GM12892 (cell line): Measurements from ENCODE around the gene TMEM184C.

Source experiments
- DNase-seq: peaks from one replicate; pipeline ENCODE4 v3.0.0; 2011; ENCODE audit not compliant: insufficient read length
- FAIRE-seq: peaks from 2 replicates; lab custom pipeline; 2011; peaks lifted over from hg19 to GRCh38; lab: Jason Lieb, UNC
- POLR2A ChIP-seq: IDR thresholded peaks from 2 replicates; pipeline ENCODE4 v1.6.1; 2011; ENCODE audit warnings: low read depth, low read length, control low read depth
- POLR2AphosphoS5 ChIP-seq: IDR thresholded peaks from 2 replicates; pipeline ENCODE4 v1.6.1; 2011; ENCODE audit warnings: low read depth, low read length, control low read depth
- TAF1 ChIP-seq: IDR thresholded peaks from 2 replicates; pipeline ENCODE4 v1.6.1; 2011; ENCODE audit warnings: low read depth, mild to moderate bottlenecking, control low read depth, low read length, borderline replicate concordance

TMEM184C gene

GRCh38 chr4:147635348-147635747 lies 18.2 kb downstream of the TMEM184C start:
- DNase-seq (no peak), FAIRE-seq (no peak)
- TF ChIP-seq TAF1 (no peak), POLR2A (no peak), POLR2AphosphoS5 (no peak)

- TF ChIP-seq TAF1 (no peak), POLR2A (no peak), POLR2AphosphoS5 (no peak)
- DNase-seq, result no peak
- FAIRE-seq, result no peak
Measured at GRCh38 chr4:147638365-147638764, 21.2 kb downstream of the TMEM184C start.

GRCh38 chr4:147638942-147639341 lies 21.7 kb downstream of the TMEM184C start:
- DNase-seq (no peak), FAIRE-seq (peak; percentile 56)
- no peak for TF ChIP-seq TAF1
- TF ChIP-seq POLR2AphosphoS5, result no peak
- TF ChIP-seq POLR2A, result no peak

DNA sequence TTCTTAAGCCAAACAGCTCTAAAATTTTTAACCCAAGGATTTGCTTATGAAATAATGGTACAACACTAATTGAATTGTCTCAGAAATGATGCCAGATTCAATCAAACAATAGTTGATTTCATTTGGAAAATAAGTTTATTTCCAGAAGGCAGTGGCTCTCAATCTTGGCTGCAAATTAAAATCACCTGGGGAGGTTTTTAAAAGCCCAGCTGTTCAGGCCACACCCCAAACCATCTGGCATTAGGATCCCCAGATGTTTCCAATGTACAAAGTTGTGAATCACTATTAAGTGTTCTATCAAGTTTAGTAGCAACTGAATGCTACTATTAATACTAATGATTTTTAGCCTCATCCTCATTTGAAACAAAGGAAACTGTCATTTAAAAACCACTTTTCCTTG lies 22.2 kb downstream of the TMEM184C start:
- TF ChIP-seq TAF1, result no peak
- no peak for TF ChIP-seq POLR2AphosphoS5
- TF ChIP-seq POLR2A, result no peak
- FAIRE-seq, result no peak
- DNase-seq, result no peak

DNA sequence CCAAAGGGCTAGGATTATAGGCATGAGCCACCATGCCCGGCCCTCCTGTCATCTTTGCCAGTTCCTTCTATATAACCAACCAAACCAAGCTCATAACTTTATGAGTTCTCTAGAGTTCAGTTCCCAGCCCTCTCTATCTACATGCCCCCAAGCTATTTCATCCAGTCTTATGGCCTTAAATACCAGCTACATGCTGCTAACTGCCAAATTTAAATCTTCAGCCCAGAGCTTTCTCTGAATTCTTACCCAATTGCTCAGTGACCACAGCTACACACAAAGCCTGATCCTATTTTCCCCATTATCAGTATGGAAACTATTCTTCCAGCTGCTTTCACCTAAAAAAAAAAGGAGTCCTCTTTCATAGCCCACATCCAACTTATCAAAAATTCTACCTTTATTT lies 23.1 kb downstream of the TMEM184C start:
- no peak for TF ChIP-seq TAF1
- TF ChIP-seq POLR2A, result no peak
- TF ChIP-seq POLR2AphosphoS5, result no peak
- FAIRE-seq, result no peak
- no peak for DNase-seq

DNA sequence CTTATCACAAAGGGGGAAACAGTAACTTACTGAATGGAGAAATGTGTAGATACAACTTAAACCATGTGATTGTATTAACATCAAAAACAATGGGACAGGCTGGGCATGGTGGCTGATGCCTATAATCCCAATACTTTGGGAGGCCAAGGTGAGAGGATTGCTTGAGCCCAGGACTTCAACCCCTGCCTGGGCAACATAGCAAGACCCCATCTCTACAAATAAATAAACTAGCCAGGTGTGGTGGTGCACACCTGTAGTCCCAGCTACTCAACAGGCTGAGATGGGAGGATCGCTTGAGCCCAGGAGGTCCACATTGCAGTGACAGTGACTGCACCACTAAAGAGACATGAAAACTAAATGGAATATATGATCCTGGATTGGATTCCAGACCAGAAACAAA lies 26.4 kb downstream of the TMEM184C start:
- DNase-seq, result no peak
- FAIRE-seq, result peak; percentile 9
- TF ChIP-seq TAF1, result no peak
- no peak for TF ChIP-seq POLR2A
- no peak for TF ChIP-seq POLR2AphosphoS5

DNA sequence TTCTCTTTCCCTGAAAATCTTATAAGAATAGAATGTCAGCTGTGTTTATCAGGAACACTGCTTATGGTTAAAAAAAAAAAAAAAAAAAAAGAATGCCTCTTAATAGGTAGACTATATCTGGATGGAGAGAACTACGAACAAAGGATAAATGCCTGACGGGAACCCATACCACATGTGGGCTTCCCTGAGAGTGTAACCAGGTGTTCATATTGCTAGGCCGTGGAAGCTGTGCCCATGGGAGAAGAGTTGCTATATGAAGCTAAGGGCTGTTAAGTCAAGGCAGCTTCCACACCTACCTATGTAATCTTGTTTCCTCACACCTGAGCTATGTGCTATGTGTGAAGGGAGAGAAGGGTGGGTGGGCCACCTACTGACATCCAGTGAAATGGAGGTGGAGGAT lies 27.3 kb downstream of the TMEM184C start:
- DNase-seq, result no peak
- no peak for TF ChIP-seq TAF1
- TF ChIP-seq POLR2AphosphoS5, result no peak
- TF ChIP-seq POLR2A, result no peak
- FAIRE-seq, result no peak

DNA sequence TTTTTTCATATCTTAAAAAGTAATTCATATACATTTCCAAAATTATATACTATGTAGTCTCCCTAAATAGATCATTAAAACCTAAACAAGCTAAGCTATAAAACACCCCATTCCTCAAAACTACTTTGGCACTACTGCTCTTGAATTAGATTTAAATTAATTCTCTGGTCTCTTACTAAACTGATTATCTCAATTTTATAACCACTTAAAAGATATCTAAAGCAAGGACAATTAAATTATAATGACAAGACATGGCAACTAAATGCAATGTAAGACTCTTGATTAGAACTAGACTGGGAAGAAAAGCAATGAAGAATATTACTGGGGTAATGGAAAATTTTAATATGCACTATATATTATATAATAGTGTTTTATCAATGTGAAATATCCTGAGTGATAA lies 27.9 kb downstream of the TMEM184C start:
- DNase-seq, result no peak
- FAIRE-seq, result no peak
- TF ChIP-seq TAF1 (no peak), POLR2AphosphoS5 (no peak), POLR2A (no peak)

GRCh38 chr4:147648656-147649055 lies 31.5 kb downstream of the TMEM184C start:
- FAIRE-seq, result no peak
- no peak for DNase-seq
- no peak for TF ChIP-seq TAF1
- no peak for TF ChIP-seq POLR2A
- TF ChIP-seq POLR2AphosphoS5, result no peak

DNA sequence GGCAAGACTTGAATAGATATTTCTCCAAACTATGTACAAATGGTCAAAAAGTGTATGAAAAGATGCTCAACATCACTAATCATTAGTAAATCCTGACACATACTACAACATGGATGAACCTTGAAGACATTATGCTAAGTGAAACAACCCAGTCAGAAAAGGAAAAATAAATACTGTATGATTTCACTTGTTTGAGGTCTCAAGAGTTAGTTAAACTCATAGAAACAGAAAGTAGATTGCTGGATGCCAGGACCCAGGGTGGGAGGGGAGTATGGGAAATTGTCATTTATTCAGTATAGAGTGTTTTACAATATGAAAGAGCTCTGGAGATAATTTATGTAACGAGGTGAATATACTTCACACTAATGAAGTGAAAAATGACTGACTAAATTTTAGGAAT lies 34.4 kb downstream of the TMEM184C start:
- TF ChIP-seq POLR2A (no peak), POLR2AphosphoS5 (no peak), TAF1 (no peak)
- DNase-seq, result no peak
- peak; percentile 77 for FAIRE-seq

GRCh38 chr4:147655639-147656038 lies 38.4 kb downstream of the TMEM184C start:
- DNase-seq (no peak), FAIRE-seq (no peak)
- TF ChIP-seq TAF1 (no peak), POLR2AphosphoS5 (no peak)

DNA sequence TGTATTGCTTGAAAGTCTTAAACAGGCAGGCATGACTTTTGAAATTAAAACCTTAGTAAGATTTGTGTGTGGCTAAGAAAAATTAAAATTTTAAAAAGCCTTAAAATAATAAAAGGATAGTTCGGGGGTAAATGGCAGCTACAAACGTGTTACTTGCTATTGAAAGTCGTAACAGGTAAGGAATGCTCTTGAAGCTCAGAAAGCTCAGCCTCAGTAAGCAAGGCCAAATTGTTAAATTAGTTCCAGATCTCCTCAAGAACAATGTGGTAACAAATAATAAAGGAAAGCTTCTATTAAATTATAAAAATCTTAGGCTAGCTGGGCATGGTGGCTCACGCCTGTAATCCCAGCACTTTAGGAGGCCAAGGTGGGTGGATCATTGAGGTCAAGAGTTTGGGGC lies 41.3 kb downstream of the TMEM184C start:
- TF ChIP-seq TAF1 (no peak), POLR2A (no peak), POLR2AphosphoS5 (no peak)
- FAIRE-seq (no peak), DNase-seq (no peak)

DNA sequence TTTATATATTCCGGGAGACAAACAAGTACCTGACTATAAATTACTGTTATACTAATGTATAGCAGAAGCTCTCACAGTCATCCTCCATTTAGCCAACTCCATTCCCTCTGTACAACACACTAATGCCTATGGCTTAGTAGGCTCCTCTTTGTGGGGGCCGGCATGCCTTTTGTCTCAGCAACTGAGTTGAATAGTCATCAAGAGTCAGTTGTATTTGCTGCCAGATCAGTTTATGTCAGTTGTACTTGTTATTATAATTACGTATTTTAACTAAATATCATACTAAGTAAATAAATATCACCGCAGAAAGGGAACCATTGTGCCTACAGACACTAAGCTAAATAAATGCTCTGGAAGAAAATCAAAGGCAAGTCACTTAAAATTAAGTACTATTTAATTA lies 56.9 kb downstream of the TMEM184C start:
- TF ChIP-seq POLR2A (no peak), TAF1 (no peak), POLR2AphosphoS5 (no peak)
- FAIRE-seq (no peak), DNase-seq (no peak)
